CD4-positive, alpha-beta memory T cell (primary cell): ENCODE results near the gene CDK1. TPM values are rescaled to one million over a fixed set of nuclear protein-coding genes. Genes with fewer than 3 reads are reported as not detected.
"Not testable (repeated sequence)": the region's sequence is repeated elsewhere in the genome, so short reads cannot be mapped to it uniquely, and the experiment has no call there.

Source experiments
- CTCF ChIA-PET: fragments of 350-600 bp; sonication (Branson Sonifier 250); formaldehyde crosslinking; loops from one replicate; lab custom pipeline; 2021; ENCODE audit warnings: inconsistent platforms; ENCODE audit not compliant: partially characterized antibody; lab: Charles Lee
- POLR2A ChIA-PET: fragments of 350-600 bp; sonication (Branson Sonifier 250); formaldehyde crosslinking; loops from one replicate; lab custom pipeline; 2021; ENCODE audit not compliant: partially characterized antibody; lab: Charles Lee
- DNase-seq, 5 donors: peaks; one replicate each; pipeline versions ENCODE4 v3.0.0 to v3.0.0-alpha.2; 2020 to 2022; ENCODE audit warnings: mixed read lengths in 1 of 5
- H3K27ac ChIP-seq: one replicate; pipeline ENCODE4 v1.7.0; 2013; ENCODE audit warnings: low read depth, low read length
- H3K27me3 ChIP-seq: 2 replicates; pipeline ENCODE4 v1.7.0; 2013; ENCODE audit warnings: mild to moderate bottlenecking, low read length, moderate library complexity; ENCODE audit not compliant: insufficient read depth
- H3K36me3 ChIP-seq: 2 replicates; pipeline ENCODE4 v1.7.0; 2013; ENCODE audit warnings: mild to moderate bottlenecking, low read length, moderate library complexity; ENCODE audit not compliant: insufficient read depth
- H3K4me1 ChIP-seq: 2 replicates; pipeline ENCODE4 v1.7.0; 2013; ENCODE audit warnings: mild to moderate bottlenecking, low read length, moderate library complexity; ENCODE audit not compliant: insufficient read depth
- H3K4me3 ChIP-seq, 2 donors: one replicate each; pipeline ENCODE4 v1.7.0; 2013; ENCODE audit warnings: low read length in 2 of 2, mild to moderate bottlenecking in 1 of 2
- H3K9me3 ChIP-seq, 2 donors: one replicate each; pipeline ENCODE4 v1.7.0; 2013; ENCODE audit warnings: low read length in 2 of 2, control low read depth in 1 of 2; ENCODE audit not compliant: control insufficient read depth in 1 of 2
- H3K27ac Mint-ChIP-seq, 7 donors: one replicate each; pipeline ENCODE4 v1.8.0; 2020 to 2021; ENCODE audit warnings: mixed read lengths in 7 of 7, mild to moderate bottlenecking in 6 of 7, inconsistent platforms in 3 of 7, moderate library complexity in 3 of 7
- H3K27me3 Mint-ChIP-seq, 2 donors: one replicate each; pipeline ENCODE4 v1.8.0; 2020 to 2021; ENCODE audit warnings: mixed read lengths in 2 of 2
- H3K36me3 Mint-ChIP-seq, 2 donors: one replicate each; pipeline ENCODE4 v1.8.0; 2020 to 2021; ENCODE audit warnings: mixed read lengths in 2 of 2, inconsistent platforms in 1 of 2, mild to moderate bottlenecking in 1 of 2
- H3K4me1 Mint-ChIP-seq, 4 donors: one replicate each; pipeline ENCODE4 v1.8.0; 2020 to 2021; ENCODE audit warnings: mixed read lengths in 4 of 4, mild to moderate bottlenecking in 1 of 4
- H3K4me3 Mint-ChIP-seq, 8 donors: one replicate each; pipeline ENCODE4 v1.8.0; 2020 to 2021; ENCODE audit warnings: mixed read lengths in 8 of 8, mild to moderate bottlenecking in 7 of 8, moderate library complexity in 6 of 8, inconsistent platforms in 3 of 8
- H3K9me3 Mint-ChIP-seq, 8 donors: one replicate each; pipeline ENCODE4 v1.8.0; 2020 to 2021; ENCODE audit warnings: mixed read lengths in 8 of 8, mild to moderate bottlenecking in 5 of 8, inconsistent platforms in 3 of 8, moderate library complexity in 1 of 8
- intact Hi-C: fragments of 100-400 bp; cut with micrococcal nuclease; formaldehyde crosslinking; loops from one replicate; pipeline ENCODE4 v1.15.1; 2023
- polyA plus RNA-seq, 2 donors: library from polyadenylated mRNA; unstranded; fragments of 300-500 nt; fragmentation: Illumina TruSeq; gene quantifications; one replicate each; pipeline ENCODE4 v1.2.3, GENCODE V29; 2021
- total RNA-seq, 2 experiments: library from RNA; stranded (reverse); gene quantifications; one replicate each; pipeline ENCODE4 v1.2.3, GENCODE V29; 2021

The CDK1 gene
- total and polyA plus RNA-seq, 4 experiments from 2014 or later, result 0.34 to 1.6 (median 1.1) TPM

GRCh38 chr10:60827791-60828488 lies 49.7 kb downstream of the CDK1 start:
- H3K27ac Mint-ChIP-seq, result peak overlapping the region in 1 of 7 donors; percentile 4
- Histone ChIP-seq H3K36me3 (no peaks in the 10 kb centered on the region), H3K27ac (no peak overlapping the region), H3K27me3 (no peaks in the 10 kb centered on the region), H3K4me1 (no peaks in the 10 kb centered on the region), H3K4me3 (no peak overlapping the region), H3K9me3 (no peaks in the 10 kb centered on the region)
- DNase-seq, result no peak
- no peaks in the 10 kb centered on the region for H3K36me3 Mint-ChIP-seq
- H3K27me3 Mint-ChIP-seq, result peaks cover 12 to 13% of the 10 kb centered on the region in 2 donors
- no peak overlapping the region for H3K4me3 Mint-ChIP-seq
- CTCF ChIA-PET, result interaction anchor here (2.1 to 2.2 kb wide), 2 partner anchors 11 to 13 kb away, joined by 6 read pairs; no protein-coding TSS in a partner anchor
- peaks cover 0 to 1% (median 0%) of the 10 kb centered on the region in 4 donors for H3K4me1 Mint-ChIP-seq
- POLR2A ChIA-PET, result no interaction called here
- intact Hi-C loops, result no loop called here
- no peaks in the 10 kb centered on the region for H3K9me3 Mint-ChIP-seq

GRCh38 chr10:60828489-60828852 lies 50.2 kb downstream of the CDK1 start:
- intact Hi-C loops, result no loop called here
- CTCF ChIA-PET, result interaction anchor here (2.1 kb wide), 1 partner anchor 12 kb away, joined by 6 read pairs; no protein-coding TSS in a partner anchor

GRCh38 chr10:60832136-60832535 lies 53.9 kb downstream of the CDK1 start:
- H3K4me1 ChIP-seq, H3K36me3 ChIP-seq, H3K4me1 Mint-ChIP-seq, H3K27ac Mint-ChIP-seq, DNase-seq, intact Hi-C loops, POLR2A ChIA-PET, H3K9me3 Mint-ChIP-seq, H3K27me3 ChIP-seq, H3K36me3 Mint-ChIP-seq, H3K27me3 Mint-ChIP-seq, H3K9me3 ChIP-seq, H3K4me3 ChIP-seq, CTCF ChIA-PET, H3K4me3 Mint-ChIP-seq, H3K27ac ChIP-seq: not testable (repeated sequence)

More at GRCh38 chr10:60828489-60828852, 50.2 kb downstream of the CDK1 start:
- Mint-ChIP-seq H3K36me3 (no peaks in the 10 kb centered on the region), H3K27me3 (peaks cover 12 to 13% of the 10 kb centered on the region in 2 donors), H3K4me1 (peaks cover 0 to 1% (median 0%) of the 10 kb centered on the region in 4 donors), H3K4me3 (no peak overlapping the region), H3K27ac (peak overlapping the region in 1 of 7 donors; percentile 4), H3K9me3 (no peaks in the 10 kb centered on the region)
- H3K4me1 ChIP-seq, result no peaks in the 10 kb centered on the region
- no peak overlapping the region for H3K4me3 ChIP-seq
- no peaks in the 10 kb centered on the region for H3K36me3 ChIP-seq
- no peak overlapping the region for H3K27ac ChIP-seq
- no peak for DNase-seq
- POLR2A ChIA-PET, result no interaction called here
- no peaks in the 10 kb centered on the region for H3K9me3 ChIP-seq
- no peaks in the 10 kb centered on the region for H3K27me3 ChIP-seq

DNA sequence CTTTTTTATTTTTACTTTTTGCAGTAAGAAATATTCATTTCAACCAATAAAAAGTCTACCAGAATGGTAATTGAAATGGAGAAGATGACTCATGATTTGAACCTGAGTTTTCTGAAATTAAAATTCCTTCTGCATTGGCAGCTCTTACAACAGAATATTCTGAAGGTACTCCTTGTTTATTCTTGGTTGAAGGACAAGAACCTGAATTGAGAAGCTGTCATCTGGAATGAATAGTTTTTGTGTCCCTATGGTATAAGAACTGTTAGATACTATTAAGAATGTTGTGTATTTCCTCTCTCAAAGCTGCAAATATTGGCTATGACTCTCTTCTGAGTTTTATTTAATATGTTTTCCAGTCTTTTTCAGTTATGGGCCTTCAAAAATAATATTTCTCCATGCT lies 56.1 kb downstream of the CDK1 start:
- H3K27me3 Mint-ChIP-seq, result peaks cover 1 to 6% of the 10 kb centered on the region in 2 donors
- no peaks in the 10 kb centered on the region for H3K4me1 Mint-ChIP-seq
- H3K4me3 Mint-ChIP-seq, result no peak overlapping the region
- no peaks in the 10 kb centered on the region for H3K27me3 ChIP-seq
- no peak overlapping the region for H3K27ac ChIP-seq
- POLR2A ChIA-PET, result no interaction called here
- no peak overlapping the region for H3K4me3 ChIP-seq
- no peak for DNase-seq
- no peaks in the 10 kb centered on the region for H3K9me3 Mint-ChIP-seq
- H3K36me3 Mint-ChIP-seq, result no peaks in the 10 kb centered on the region
- no peaks in the 10 kb centered on the region for H3K4me1 ChIP-seq
- intact Hi-C loops, result no loop called here
- no peaks in the 10 kb centered on the region for H3K9me3 ChIP-seq
- no peak overlapping the region for H3K27ac Mint-ChIP-seq
- CTCF ChIA-PET, result no interaction called here
- H3K36me3 ChIP-seq, result no peaks in the 10 kb centered on the region

- intact Hi-C loops, result no loop called here
- Mint-ChIP-seq H3K27me3 (peaks cover 1 to 6% of the 10 kb centered on the region in 2 donors), H3K9me3 (no peaks in the 10 kb centered on the region), H3K4me3 (no peak overlapping the region), H3K36me3 (no peaks in the 10 kb centered on the region), H3K4me1 (no peaks in the 10 kb centered on the region), H3K27ac (no peak overlapping the region)
- Histone ChIP-seq H3K36me3 (no peaks in the 10 kb centered on the region), H3K4me1 (no peaks in the 10 kb centered on the region), H3K27me3 (no peaks in the 10 kb centered on the region), H3K4me3 (no peak overlapping the region), H3K27ac (no peak overlapping the region), H3K9me3 (no peaks in the 10 kb centered on the region)
- POLR2A ChIA-PET, result no interaction called here
- CTCF ChIA-PET, result no interaction called here
- no peak for DNase-seq
Measured at GRCh38 chr10:60835049-60835448, 56.8 kb downstream of the CDK1 start.

DNA sequence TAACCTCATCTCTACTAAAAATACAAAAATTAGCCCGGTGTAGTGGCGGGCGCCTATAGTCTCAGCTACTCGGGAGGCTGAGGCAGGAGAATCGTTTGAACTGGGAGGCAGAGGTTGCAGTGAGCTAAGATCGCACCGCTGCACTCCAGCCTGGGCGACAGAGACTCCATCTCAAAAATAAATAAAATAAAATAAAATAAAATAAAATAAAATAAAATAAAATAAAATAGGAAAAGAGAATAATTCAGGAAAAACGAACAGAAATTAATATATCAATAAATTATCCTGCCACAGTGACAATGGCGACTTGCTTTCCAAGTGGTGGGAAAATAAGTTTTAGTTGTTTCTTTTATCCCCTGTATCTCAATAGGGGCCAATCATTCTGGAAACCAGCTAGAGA lies 62.9 kb downstream of the CDK1 start:
- CTCF ChIA-PET, H3K4me3 ChIP-seq, H3K4me1 Mint-ChIP-seq, H3K9me3 ChIP-seq, DNase-seq, H3K27ac ChIP-seq, H3K27me3 Mint-ChIP-seq, H3K27ac Mint-ChIP-seq, H3K4me1 ChIP-seq, H3K9me3 Mint-ChIP-seq, H3K27me3 ChIP-seq, H3K36me3 ChIP-seq, POLR2A ChIA-PET, H3K36me3 Mint-ChIP-seq, intact Hi-C loops, H3K4me3 Mint-ChIP-seq: not testable (repeated sequence)

DNA sequence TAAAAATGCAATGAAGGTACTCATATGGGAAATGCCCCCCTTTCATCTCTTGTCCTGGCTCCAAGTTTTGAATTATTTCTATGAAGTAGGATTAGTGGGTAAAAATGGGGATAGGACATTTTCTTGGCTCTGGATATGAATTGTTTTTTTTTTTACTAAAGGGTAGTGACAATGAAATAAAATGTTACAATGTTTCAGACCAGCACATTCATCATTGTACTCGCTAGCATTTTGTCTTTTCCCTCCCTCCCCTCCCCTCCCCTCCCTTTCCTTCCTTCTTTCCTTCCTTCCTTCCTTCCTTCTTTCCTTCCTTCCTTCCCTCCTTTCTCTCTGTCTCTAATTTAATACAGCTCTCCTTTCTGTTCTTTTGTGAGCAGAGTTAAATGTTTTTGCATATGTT lies 64.4 kb downstream of the CDK1 start:
- H3K27me3 ChIP-seq, result no peaks in the 10 kb centered on the region
- POLR2A ChIA-PET, result no interaction called here
- CTCF ChIA-PET, result no interaction called here
- Mint-ChIP-seq H3K4me1 (no peaks in the 10 kb centered on the region), H3K27ac (no peak overlapping the region), H3K27me3 (peaks cover 2 to 4% of the 10 kb centered on the region in 2 donors), H3K4me3 (no peak overlapping the region), H3K36me3 (no peaks in the 10 kb centered on the region), H3K9me3 (peaks cover 0 to 8% (median 0%) of the 10 kb centered on the region in 8 donors)
- no peaks in the 10 kb centered on the region for H3K9me3 ChIP-seq
- DNase-seq, result no peak
- H3K4me3 ChIP-seq, result no peak overlapping the region
- H3K27ac ChIP-seq, result no peak overlapping the region
- no peaks in the 10 kb centered on the region for H3K4me1 ChIP-seq
- no peaks in the 10 kb centered on the region for H3K36me3 ChIP-seq
- intact Hi-C loops, result no loop called here
